Measurements from ENCODE around the gene SSH2. TPM values are rescaled to one million over a fixed set of nuclear protein-coding genes. Genes with fewer than 3 reads are reported as not detected.

SSH2 gene
- total RNA-seq, 2 donors from 2014 or later = 36.1 to 36.8 TPM

GRCh38 chr17:29667969-29668368 lies 262.1 kb downstream of the SSH2 start:
- Histone ChIP-seq H3K27ac (peak overlapping the region; percentile 77 to 86), H3K9me3 (no peaks in the 10 kb centered on the region), H3K27me3 (no peaks in the 10 kb centered on the region), H3K4me1 (peaks cover 0 to 27% of the 10 kb centered on the region in 2 donors), H3K36me3 (peaks cover 43% of the 10 kb centered on the region), H3K4me3 (no peak overlapping the region)
- no peak for TF ChIP-seq CTCF (IDR thresholded peaks at IDR 0.05)
- no peak for DNase-seq (ENCODE audit: low spot score)

GRCh38 chr17:29665481-29665810 lies 264.6 kb downstream of the SSH2 start:
- Histone ChIP-seq H3K4me3 (no peak overlapping the region), H3K27me3 (no peaks in the 10 kb centered on the region), H3K9me3 (no peaks in the 10 kb centered on the region), H3K27ac (peak overlapping the region; percentile 77 to 86), H3K4me1 (peaks cover 0 to 40% of the 10 kb centered on the region in 2 donors), H3K36me3 (peaks cover 26% of the 10 kb centered on the region)
- no peak for DNase-seq (ENCODE audit: low spot score)
- TF ChIP-seq CTCF (IDR thresholded peaks at IDR 0.05) = no peak

- H3K27ac ChIP-seq = peak overlapping the region; percentile 77 to 86
- H3K9me3 ChIP-seq = no peaks in the 10 kb centered on the region
- peaks cover 24% of the 10 kb centered on the region for H3K36me3 ChIP-seq
- H3K27me3 ChIP-seq = no peaks in the 10 kb centered on the region
- peaks cover 0 to 40% of the 10 kb centered on the region in 2 donors for H3K4me1 ChIP-seq
- TF ChIP-seq CTCF (IDR thresholded peaks at IDR 0.05) = no peak
- DNase-seq (ENCODE audit: low spot score) = no peak
- no peak overlapping the region for H3K4me3 ChIP-seq
These were observed 265.1 kb downstream of the SSH2 start for GRCh38 chr17:29664743-29665480.

- no peak for DNase-seq (ENCODE audit: low spot score)
- Histone ChIP-seq H3K27ac (peak overlapping the region; percentile 20 to 58), H3K4me1 (peaks cover 0 to 40% of the 10 kb centered on the region in 2 donors), H3K27me3 (no peaks in the 10 kb centered on the region), H3K9me3 (no peaks in the 10 kb centered on the region), H3K4me3 (no peak overlapping the region), H3K36me3 (peaks cover 21% of the 10 kb centered on the region)
- TF ChIP-seq CTCF (IDR thresholded peaks at IDR 0.05) = no peak
These were observed 266.9 kb downstream of the SSH2 start for GRCh38 chr17:29663155-29663554.

GRCh38 chr17:29661213-29661612 lies 268.8 kb downstream of the SSH2 start:
- H3K36me3 ChIP-seq = peaks cover 20% of the 10 kb centered on the region
- H3K9me3 ChIP-seq = no peaks in the 10 kb centered on the region
- TF ChIP-seq CTCF (IDR thresholded peaks at IDR 0.05) = no peak
- no peak overlapping the region for H3K4me3 ChIP-seq
- peaks cover 0 to 35% of the 10 kb centered on the region in 2 donors for H3K4me1 ChIP-seq
- no peak for DNase-seq (ENCODE audit: low spot score)
- H3K27ac ChIP-seq = peak overlapping the region; percentile 44 to 58
- H3K27me3 ChIP-seq = no peaks in the 10 kb centered on the region

- TF ChIP-seq CTCF (IDR thresholded peaks at IDR 0.05) = no peak
- peaks cover 0 to 30% of the 10 kb centered on the region in 2 donors for H3K4me1 ChIP-seq
- no peak for DNase-seq (ENCODE audit: low spot score)
- no peaks in the 10 kb centered on the region for H3K9me3 ChIP-seq
- peaks cover 21% of the 10 kb centered on the region for H3K36me3 ChIP-seq
- no peak overlapping the region for H3K27ac ChIP-seq
- H3K4me3 ChIP-seq = no peak overlapping the region
- no peaks in the 10 kb centered on the region for H3K27me3 ChIP-seq
These were observed 270.9 kb downstream of the SSH2 start for GRCh38 chr17:29659155-29659554.

Measured in right atrium auricular region (tissue), 2 donors.